Duodenal mucosa (tissue), 2 donors: ENCODE data around the gene PPP6R1.
"Not testable (repeated sequence)": the region's sequence is repeated elsewhere in the genome, so short reads cannot be mapped to it uniquely, and the experiment has no call there.

Source experiments
- H3K27ac ChIP-seq: one replicate; pipeline ENCODE4 v1.7.0; 2013; ENCODE audit warnings: low read depth, low read length
- H3K27me3 ChIP-seq, 2 donors: one replicate each; pipeline ENCODE4 v1.7.0; 2013; ENCODE audit warnings: low read length in 2 of 2, control low read depth in 1 of 2; ENCODE audit not compliant: insufficient read depth in 2 of 2, control insufficient read depth in 1 of 2
- H3K36me3 ChIP-seq, 2 donors: one replicate each; pipeline ENCODE4 v1.7.0; 2013; ENCODE audit warnings: low read length in 2 of 2, control low read depth in 1 of 2; ENCODE audit not compliant: insufficient read depth in 2 of 2, control insufficient read depth in 1 of 2
- H3K4me1 ChIP-seq, 2 donors: one replicate each; pipeline ENCODE4 v1.7.0; 2013; ENCODE audit warnings: low read length in 2 of 2, control low read depth in 1 of 2; ENCODE audit not compliant: insufficient read depth in 2 of 2, control insufficient read depth in 1 of 2
- H3K4me3 ChIP-seq, 2 donors: one replicate each; pipeline ENCODE4 v1.7.0; 2013; ENCODE audit warnings: low read length in 2 of 2, low read depth in 1 of 2
- H3K9ac ChIP-seq, 2 donors: one replicate each; pipeline ENCODE4 v1.7.0; 2013; ENCODE audit warnings: low read length in 2 of 2, low read depth in 1 of 2
- H3K9me3 ChIP-seq, 2 donors: one replicate each; pipeline ENCODE4 v1.7.0; 2013; ENCODE audit warnings: low read length in 2 of 2, control low read depth in 1 of 2; ENCODE audit not compliant: control insufficient read depth in 1 of 2

PPP6R1 gene

GRCh38 chr19:55224679-55225414 is 34.0 kb downstream of the PPP6R1 start:
- H3K4me3 ChIP-seq, H3K27me3 ChIP-seq, H3K9ac ChIP-seq, H3K9me3 ChIP-seq, H3K27ac ChIP-seq: not testable (repeated sequence)
- Histone ChIP-seq H3K4me1 (peaks cover 13 to 19% of the 10 kb centered on the region in 2 donors), H3K36me3 (peaks cover 4 to 39% of the 10 kb centered on the region in 2 donors)

- no peak overlapping the region for H3K9ac ChIP-seq
- H3K4me1 ChIP-seq = peaks cover 11 to 16% of the 10 kb centered on the region in 2 donors
- no peak overlapping the region for H3K27ac ChIP-seq
- peaks cover 0 to 2% of the 10 kb centered on the region in 2 donors for H3K9me3 ChIP-seq
- H3K27me3 ChIP-seq = no peaks in the 10 kb centered on the region
- H3K36me3 ChIP-seq = peaks cover 4 to 32% of the 10 kb centered on the region in 2 donors
- no peak overlapping the region for H3K4me3 ChIP-seq
Measured at GRCh38 chr19:55224038-55224665, 34.7 kb downstream of the PPP6R1 start.

- Histone ChIP-seq H3K36me3 (peaks cover 4 to 26% of the 10 kb centered on the region in 2 donors), H3K4me3 (no peak overlapping the region), H3K27ac (no peak overlapping the region), H3K9me3 (peaks cover 0 to 2% of the 10 kb centered on the region in 2 donors), H3K27me3 (no peaks in the 10 kb centered on the region), H3K9ac (no peak overlapping the region), H3K4me1 (peaks cover 4 to 9% of the 10 kb centered on the region in 2 donors)
Measured at GRCh38 chr19:55223291-55224037, 35.4 kb downstream of the PPP6R1 start.

GRCh38 chr19:55220525-55220924 is 38.3 kb downstream of the PPP6R1 start:
- peaks cover 3 to 4% of the 10 kb centered on the region in 2 donors for H3K36me3 ChIP-seq
- peaks cover 7 to 12% of the 10 kb centered on the region in 2 donors for H3K4me1 ChIP-seq
- peaks cover 0 to 2% of the 10 kb centered on the region in 2 donors for H3K9me3 ChIP-seq
- no peaks in the 10 kb centered on the region for H3K27me3 ChIP-seq
- no peak overlapping the region for H3K4me3 ChIP-seq
- no peak overlapping the region for H3K9ac ChIP-seq
- no peak overlapping the region for H3K27ac ChIP-seq

GRCh38 chr19:55216461-55217198 is 42.2 kb downstream of the PPP6R1 start:
- Histone ChIP-seq H3K4me3 (peak overlapping the region; percentile 79), H3K36me3 (peaks cover 0 to 4% of the 10 kb centered on the region in 2 donors), H3K9me3 (peaks cover 5% of the 10 kb centered on the region in 2 donors), H3K4me1 (peaks cover 7 to 12% of the 10 kb centered on the region in 2 donors), H3K9ac (peak overlapping the region; percentile 57 to 71), H3K27me3 (no peaks in the 10 kb centered on the region), H3K27ac (peak overlapping the region; percentile 73)

- no peaks in the 10 kb centered on the region for H3K36me3 ChIP-seq
- H3K4me3 ChIP-seq = no peak overlapping the region
- no peak overlapping the region for H3K9ac ChIP-seq
- no peaks in the 10 kb centered on the region for H3K27me3 ChIP-seq
- no peak overlapping the region for H3K27ac ChIP-seq
- H3K4me1 ChIP-seq = peaks cover 16 to 21% of the 10 kb centered on the region in 2 donors
- peaks cover 3 to 5% of the 10 kb centered on the region in 2 donors for H3K9me3 ChIP-seq
Measured at GRCh38 chr19:55213547-55213946, 45.3 kb downstream of the PPP6R1 start.

- Histone ChIP-seq H3K27me3 (no peaks in the 10 kb centered on the region), H3K9ac (no peak overlapping the region), H3K4me3 (no peak overlapping the region)
Measured at GRCh38 chr19:55212447-55212846, 46.4 kb downstream of the PPP6R1 start.

GRCh38 chr19:55209693-55210472 is 48.9 kb downstream of the PPP6R1 start:
- H3K4me1 ChIP-seq = peaks cover 9 to 10% of the 10 kb centered on the region in 2 donors
- peak overlapping the region; percentile 89 for H3K27ac ChIP-seq
- H3K9me3 ChIP-seq = peaks cover 3 to 5% of the 10 kb centered on the region in 2 donors
- peak overlapping the region; percentile 66 to 72 for H3K4me3 ChIP-seq
- H3K27me3 ChIP-seq = no peaks in the 10 kb centered on the region
- H3K9ac ChIP-seq = peak overlapping the region; percentile 64 to 89
- H3K36me3 ChIP-seq = peaks cover 4 to 7% of the 10 kb centered on the region in 2 donors

More at GRCh38 chr19:55212447-55212846, 46.4 kb downstream of the PPP6R1 start:
- H3K36me3 ChIP-seq = no peaks in the 10 kb centered on the region
- H3K27ac ChIP-seq = no peak overlapping the region
- peaks cover 3 to 5% of the 10 kb centered on the region in 2 donors for H3K9me3 ChIP-seq
- peaks cover 16 to 21% of the 10 kb centered on the region in 2 donors for H3K4me1 ChIP-seq
